H9 (cell line): ENCODE results near the gene CTBS. TPM values are rescaled to one million over a fixed set of nuclear protein-coding genes. Genes with fewer than 3 reads are reported as not detected.
A peak's percentile ranks its signal among the peaks of the same experiment; 100 is the strongest.

Experiments
- DNase-seq: peaks from one replicate; pipeline ENCODE4 v3.0.0-alpha.2; 2017
- H2AFZ ChIP-seq: one replicate; pipeline ENCODE4 v1.6.1; 2013; ENCODE audit warnings: mild to moderate bottlenecking, low read length, control low read depth, moderate library complexity
- H2AK5ac ChIP-seq: 2 replicates; pipeline ENCODE4 v1.6.1; 2013; ENCODE audit warnings: low read length, control low read depth, mixed read lengths; ENCODE audit not compliant: insufficient read length
- H2BK120ac ChIP-seq: one replicate; pipeline ENCODE4 v1.6.1; 2013; ENCODE audit warnings: low read depth, mild to moderate bottlenecking, low read length, control low read depth, inconsistent platforms; ENCODE audit not compliant: poor library complexity, severe bottlenecking
- H2BK12ac ChIP-seq: 2 replicates; pipeline ENCODE4 v1.6.1; 2013; ENCODE audit warnings: low read length, control low read depth, mixed read lengths, low read depth; ENCODE audit not compliant: insufficient read length
- H2BK15ac ChIP-seq: 2 replicates; pipeline ENCODE4 v1.6.1; 2013; ENCODE audit warnings: low read depth, low read length, control low read depth
- H2BK20ac ChIP-seq: one replicate; pipeline ENCODE4 v1.6.1; 2013; ENCODE audit warnings: low read depth, mild to moderate bottlenecking, low read length, control low read depth, inconsistent platforms; ENCODE audit not compliant: poor library complexity, severe bottlenecking
- H2BK5ac ChIP-seq: 2 replicates; pipeline ENCODE4 v1.6.1; 2013; ENCODE audit warnings: low read length, control low read depth, mixed read lengths; ENCODE audit not compliant: insufficient read length
- H3K14ac ChIP-seq: 2 replicates; pipeline ENCODE4 v1.6.1; 2013; ENCODE audit warnings: low read length, control low read depth; ENCODE audit not compliant: insufficient read depth
- H3K18ac ChIP-seq: 2 replicates; pipeline ENCODE4 v1.6.1; 2013; ENCODE audit warnings: low read depth, mild to moderate bottlenecking, mixed read lengths, low read length, control low read depth; ENCODE audit not compliant: insufficient read length
- H3K23ac ChIP-seq: 2 replicates; pipeline ENCODE4 v1.6.1; 2013; ENCODE audit warnings: low read length, control low read depth, mixed read lengths, low read depth; ENCODE audit not compliant: insufficient read length
- H3K23me2 ChIP-seq: 2 replicates; pipeline ENCODE4 v1.6.1; 2013; ENCODE audit warnings: low read depth, mild to moderate bottlenecking, mixed read lengths, low read length, control low read depth; ENCODE audit not compliant: insufficient read length, poor library complexity, severe bottlenecking
- H3K27ac ChIP-seq: 2 replicates; pipeline ENCODE4 v1.5.1; 2013; ENCODE audit warnings: low read length, control low read depth, mixed read lengths, low read depth; ENCODE audit not compliant: insufficient read length
- H3K27me3 ChIP-seq: 2 replicates; pipeline ENCODE4 v1.6.1; 2013; ENCODE audit warnings: low read length, control low read depth, inconsistent platforms; ENCODE audit not compliant: insufficient read depth
- H3K4ac ChIP-seq: 2 replicates; pipeline ENCODE4 v1.6.1; 2013; ENCODE audit warnings: low read depth, mild to moderate bottlenecking, control low read depth, inconsistent platforms, low read length, moderate library complexity
- H3K4me1 ChIP-seq: 2 replicates; pipeline ENCODE4 v1.6.1; 2013; ENCODE audit warnings: low read length, control low read depth, inconsistent platforms; ENCODE audit not compliant: insufficient read depth
- H3K4me2 ChIP-seq: 2 replicates; pipeline ENCODE4 v1.6.1; 2013; ENCODE audit warnings: low read length, control low read depth, mixed read lengths; ENCODE audit not compliant: insufficient read length, insufficient read depth
- H3K56ac ChIP-seq: 2 replicates; pipeline ENCODE4 v1.6.1; 2013; ENCODE audit warnings: low read depth, mild to moderate bottlenecking, mixed read lengths, low read length, control low read depth; ENCODE audit not compliant: insufficient read length
- H3K79me1 ChIP-seq: 2 replicates; pipeline ENCODE4 v1.6.1; 2013; ENCODE audit warnings: low read depth, mild to moderate bottlenecking, moderate library complexity, low read length, control low read depth, inconsistent platforms; ENCODE audit not compliant: insufficient read depth, poor library complexity, severe bottlenecking
- H3K79me2 ChIP-seq: 2 replicates; pipeline ENCODE4 v1.6.1; 2013; ENCODE audit warnings: low read length, control low read depth, inconsistent platforms; ENCODE audit not compliant: insufficient read depth
- H3K9ac ChIP-seq: 2 replicates; pipeline ENCODE4 v1.6.1; 2013; ENCODE audit warnings: low read length, control low read depth, mixed read lengths; ENCODE audit not compliant: insufficient read length; ENCODE audit errors: extremely low read depth
- H3K9me3 ChIP-seq: one replicate; pipeline ENCODE4 v1.6.1; 2013; ENCODE audit warnings: low read depth, low read length, inconsistent platforms; ENCODE audit not compliant: control insufficient read depth
- H3T11ph ChIP-seq: one replicate; pipeline ENCODE4 v1.6.1; 2013; ENCODE audit warnings: mild to moderate bottlenecking, low read length, control low read depth, inconsistent platforms
- H4K20me1 ChIP-seq: one replicate; pipeline ENCODE4 v1.6.1; 2013; ENCODE audit not compliant: control insufficient read depth, insufficient read length, insufficient read depth
- H4K5ac ChIP-seq: 2 replicates; pipeline ENCODE4 v1.6.1; 2013; ENCODE audit warnings: low read depth, mild to moderate bottlenecking, mixed read lengths, low read length, control low read depth; ENCODE audit not compliant: insufficient read length
- H4K8ac ChIP-seq: replicated peaks from 2 replicates; pipeline ENCODE4 v1.6.1; 2013; ENCODE audit warnings: low read length, control low read depth, mixed read lengths, low read depth; ENCODE audit not compliant: insufficient read length
- H4K91ac ChIP-seq: 2 replicates; pipeline ENCODE4 v1.6.1; 2013; ENCODE audit warnings: low read depth, mild to moderate bottlenecking, moderate library complexity, mixed read lengths, low read length, control low read depth; ENCODE audit not compliant: insufficient read length
- H3K27ac Mint-ChIP-seq, 3 experiments: 2 replicates in 2 of 3; 3 replicates in 1 of 3; pipeline ENCODE4 v1.8.0; 2020 to 2021; ENCODE audit warnings: mixed read lengths in 3 of 3, mild to moderate bottlenecking in 1 of 3, moderate library complexity in 1 of 3
- H3K27me3 Mint-ChIP-seq: 2 replicates; pipeline ENCODE4 v1.8.0; 2021; ENCODE audit warnings: low read depth, mild to moderate bottlenecking, moderate library complexity, mixed read lengths
- H3K36me3 Mint-ChIP-seq, 3 experiments: 2 replicates in 2 of 3; 3 replicates in 1 of 3; pipeline ENCODE4 v1.8.0; 2020 to 2021; ENCODE audit warnings: low read depth in 3 of 3, mixed read lengths in 3 of 3; ENCODE audit not compliant: insufficient read depth in 1 of 3
- H3K4me1 Mint-ChIP-seq, 2 experiments: 2 replicates each; pipeline ENCODE4 v1.8.0; 2020; ENCODE audit warnings: mixed read lengths in 2 of 2
- H3K4me3 Mint-ChIP-seq, 2 experiments: 2 replicates in 1 of 2; 3 replicates in 1 of 2; pipeline ENCODE4 v1.8.0; 2020 to 2021; ENCODE audit warnings: mild to moderate bottlenecking in 2 of 2, mixed read lengths in 2 of 2, moderate library complexity in 1 of 2
- H3K9me3 Mint-ChIP-seq, 2 experiments: 2 replicates in 1 of 2; 3 replicates in 1 of 2; pipeline ENCODE4 v1.8.0; 2020; ENCODE audit warnings: mild to moderate bottlenecking in 2 of 2, mixed read lengths in 2 of 2, moderate library complexity in 1 of 2
- WGBS: extraction: QIAGEN DNeasy Blood & Tissue Kit; methylation state at CpG from one replicate; pipeline ENCODE4 v1.1.7; 2013; ENCODE audit warnings: missing lambda C conversion rate, low lambda C conversion rate, mixed read lengths; ENCODE audit not compliant: insufficient read length; ENCODE audit errors: extremely low coverage; 5-methylcytosine and 5-hydroxymethylcytosine counted together
- total RNA-seq: library from RNA; stranded (reverse); gene quantifications from 2 replicates; pipeline ENCODE4 v1.2.1, GENCODE V29; 2021
- TF ChIP-seq, protein P1 (sequence below): fragments of 200-600 bp; sonication (generic); conservative IDR thresholded peaks from 3 replicates; pipeline ENCODE4 v1.8.0; 2021; ENCODE audit warnings: antibody characterized with exemption, mild to moderate bottlenecking

Gene CTBS
- total RNA-seq, 1 experiment from 2014 or later: 2.8 TPM

DNA sequence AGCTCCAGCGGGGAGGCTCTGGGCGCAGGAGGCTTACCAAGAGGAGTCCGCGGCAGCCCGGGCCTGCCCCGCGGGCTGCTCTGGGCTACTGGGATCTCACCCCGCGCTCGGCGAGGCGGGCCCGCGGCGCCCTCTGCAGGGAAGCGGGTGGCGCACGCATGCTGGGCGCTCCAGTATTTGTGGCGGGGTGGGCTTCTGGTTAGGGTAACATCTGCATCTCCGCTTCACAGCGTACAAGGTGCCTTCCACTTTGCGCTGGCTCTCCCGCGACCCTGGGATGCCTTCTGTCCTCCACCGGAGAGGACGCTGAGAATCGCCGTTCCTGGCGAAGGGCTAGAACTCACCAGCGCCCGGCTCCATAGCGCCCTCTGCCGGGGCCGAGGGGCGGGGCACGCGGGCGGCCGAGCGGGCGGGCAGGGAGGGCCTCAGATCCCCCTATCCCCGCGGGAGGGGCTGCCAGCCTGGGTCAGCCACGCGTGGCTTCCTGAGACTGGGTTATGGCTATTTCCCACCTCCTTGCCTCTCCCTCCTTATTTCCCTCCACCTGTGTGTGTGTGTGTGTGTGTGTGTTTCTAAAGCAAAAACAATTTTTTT, 46.6 kb upstream of the CTBS start:
- H2BK15ac ChIP-seq: no peak overlapping the region
- peak overlapping the region; percentile 78 to 89 for H3K4me3 Mint-ChIP-seq
- H3K9me3 ChIP-seq: no peaks in the 10 kb centered on the region
- no peaks in the 10 kb centered on the region for H3K79me2 ChIP-seq
- H3K27ac Mint-ChIP-seq: peak overlapping the region; percentile 70 to 95 (median 95); a peak in 4 of 7 replicates
- H3K14ac ChIP-seq: peak overlapping the region; percentile 91
- no peak overlapping the region for H2BK120ac ChIP-seq
- no peaks in the 10 kb centered on the region for H3K9me3 Mint-ChIP-seq
- no peak overlapping the region for H3K56ac ChIP-seq
- H4K20me1 ChIP-seq: no peaks in the 10 kb centered on the region
- no peak overlapping the region for H3K27ac ChIP-seq
- H3K36me3 Mint-ChIP-seq: no peaks in the 10 kb centered on the region; a peak in 1 of 7 replicates
- peak; percentile 85 for DNase-seq
- H2AFZ ChIP-seq: no peak overlapping the region
- H2BK5ac ChIP-seq: no peak overlapping the region
- H3K23ac ChIP-seq: no peak overlapping the region
- peak overlapping the region; percentile 62 for H3K4me2 ChIP-seq
- H2BK12ac ChIP-seq: peak overlapping the region; percentile 38
- no peaks in the 10 kb centered on the region for H3K4me1 ChIP-seq
- TF ChIP-seq, protein P1, sequence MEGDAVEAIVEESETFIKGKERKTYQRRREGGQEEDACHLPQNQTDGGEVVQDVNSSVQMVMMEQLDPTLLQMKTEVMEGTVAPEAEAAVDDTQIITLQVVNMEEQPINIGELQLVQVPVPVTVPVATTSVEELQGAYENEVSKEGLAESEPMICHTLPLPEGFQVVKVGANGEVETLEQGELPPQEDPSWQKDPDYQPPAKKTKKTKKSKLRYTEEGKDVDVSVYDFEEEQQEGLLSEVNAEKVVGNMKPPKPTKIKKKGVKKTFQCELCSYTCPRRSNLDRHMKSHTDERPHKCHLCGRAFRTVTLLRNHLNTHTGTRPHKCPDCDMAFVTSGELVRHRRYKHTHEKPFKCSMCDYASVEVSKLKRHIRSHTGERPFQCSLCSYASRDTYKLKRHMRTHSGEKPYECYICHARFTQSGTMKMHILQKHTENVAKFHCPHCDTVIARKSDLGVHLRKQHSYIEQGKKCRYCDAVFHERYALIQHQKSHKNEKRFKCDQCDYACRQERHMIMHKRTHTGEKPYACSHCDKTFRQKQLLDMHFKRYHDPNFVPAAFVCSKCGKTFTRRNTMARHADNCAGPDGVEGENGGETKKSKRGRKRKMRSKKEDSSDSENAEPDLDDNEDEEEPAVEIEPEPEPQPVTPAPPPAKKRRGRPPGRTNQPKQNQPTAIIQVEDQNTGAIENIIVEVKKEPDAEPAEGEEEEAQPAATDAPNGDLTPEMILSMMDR: peak; percentile 99; the same call in 2 of the 3 replicates
- no peak overlapping the region for H2AK5ac ChIP-seq
- no peaks in the 10 kb centered on the region for H3K79me1 ChIP-seq
- peak overlapping the region; percentile 49 for H3K9ac ChIP-seq
- H4K91ac ChIP-seq: no peak overlapping the region
- peaks cover 4% of the 10 kb centered on the region for H3K23me2 ChIP-seq
- H3K27me3 ChIP-seq: no peaks in the 10 kb centered on the region
- H4K8ac ChIP-seq: no peak overlapping the region
- H3K4me1 Mint-ChIP-seq: peaks cover 12 to 19% of the 10 kb centered on the region in 2 experiments
- H3K27me3 Mint-ChIP-seq: no peaks in the 10 kb centered on the region; the same call in 1 of the 2 replicates
- H3T11ph ChIP-seq: no peak overlapping the region
- H3K4ac ChIP-seq: no peak overlapping the region
- H3K18ac ChIP-seq: peak overlapping the region; percentile 79
- H2BK20ac ChIP-seq: no peak overlapping the region
- no CpG with 5 or more reads among the region's 46 CpGs for WGBS
- H4K5ac ChIP-seq: no peak overlapping the region
